HG02798 (cell line): ENCODE results near the gene SRRT.

Source experiments
- ATAC-seq: cut with Tn5 transposase; IDR thresholded peaks from one replicate; pipeline ENCODE4 v1.9.1; 2021; ENCODE audit warnings: mild to moderate bottlenecking; ENCODE audit not compliant: unreplicated experiment, poor library complexity

SRRT gene, protein sequence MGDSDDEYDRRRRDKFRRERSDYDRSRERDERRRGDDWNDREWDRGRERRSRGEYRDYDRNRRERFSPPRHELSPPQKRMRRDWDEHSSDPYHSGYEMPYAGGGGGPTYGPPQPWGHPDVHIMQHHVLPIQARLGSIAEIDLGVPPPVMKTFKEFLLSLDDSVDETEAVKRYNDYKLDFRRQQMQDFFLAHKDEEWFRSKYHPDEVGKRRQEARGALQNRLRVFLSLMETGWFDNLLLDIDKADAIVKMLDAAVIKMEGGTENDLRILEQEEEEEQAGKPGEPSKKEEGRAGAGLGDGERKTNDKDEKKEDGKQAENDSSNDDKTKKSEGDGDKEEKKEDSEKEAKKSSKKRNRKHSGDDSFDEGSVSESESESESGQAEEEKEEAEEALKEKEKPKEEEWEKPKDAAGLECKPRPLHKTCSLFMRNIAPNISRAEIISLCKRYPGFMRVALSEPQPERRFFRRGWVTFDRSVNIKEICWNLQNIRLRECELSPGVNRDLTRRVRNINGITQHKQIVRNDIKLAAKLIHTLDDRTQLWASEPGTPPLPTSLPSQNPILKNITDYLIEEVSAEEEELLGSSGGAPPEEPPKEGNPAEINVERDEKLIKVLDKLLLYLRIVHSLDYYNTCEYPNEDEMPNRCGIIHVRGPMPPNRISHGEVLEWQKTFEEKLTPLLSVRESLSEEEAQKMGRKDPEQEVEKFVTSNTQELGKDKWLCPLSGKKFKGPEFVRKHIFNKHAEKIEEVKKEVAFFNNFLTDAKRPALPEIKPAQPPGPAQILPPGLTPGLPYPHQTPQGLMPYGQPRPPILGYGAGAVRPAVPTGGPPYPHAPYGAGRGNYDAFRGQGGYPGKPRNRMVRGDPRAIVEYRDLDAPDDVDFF

GRCh38 chr7:100874577-100875355, at the start of gene SRRT:
Gene SRRT, plus strand, starts transcription at chr7:100875103. Its CDS starts 488 bp downstream, at chr7:100875591.
- peak; percentile 96 for ATAC-seq

- ATAC-seq = no peak
These were observed 49.7 kb upstream of the SRRT start for GRCh38 chr7:100825215-100825671.

GRCh38 chr7:100825751-100826513, 49.0 kb upstream of the SRRT start:
- ATAC-seq = no peak

DNA sequence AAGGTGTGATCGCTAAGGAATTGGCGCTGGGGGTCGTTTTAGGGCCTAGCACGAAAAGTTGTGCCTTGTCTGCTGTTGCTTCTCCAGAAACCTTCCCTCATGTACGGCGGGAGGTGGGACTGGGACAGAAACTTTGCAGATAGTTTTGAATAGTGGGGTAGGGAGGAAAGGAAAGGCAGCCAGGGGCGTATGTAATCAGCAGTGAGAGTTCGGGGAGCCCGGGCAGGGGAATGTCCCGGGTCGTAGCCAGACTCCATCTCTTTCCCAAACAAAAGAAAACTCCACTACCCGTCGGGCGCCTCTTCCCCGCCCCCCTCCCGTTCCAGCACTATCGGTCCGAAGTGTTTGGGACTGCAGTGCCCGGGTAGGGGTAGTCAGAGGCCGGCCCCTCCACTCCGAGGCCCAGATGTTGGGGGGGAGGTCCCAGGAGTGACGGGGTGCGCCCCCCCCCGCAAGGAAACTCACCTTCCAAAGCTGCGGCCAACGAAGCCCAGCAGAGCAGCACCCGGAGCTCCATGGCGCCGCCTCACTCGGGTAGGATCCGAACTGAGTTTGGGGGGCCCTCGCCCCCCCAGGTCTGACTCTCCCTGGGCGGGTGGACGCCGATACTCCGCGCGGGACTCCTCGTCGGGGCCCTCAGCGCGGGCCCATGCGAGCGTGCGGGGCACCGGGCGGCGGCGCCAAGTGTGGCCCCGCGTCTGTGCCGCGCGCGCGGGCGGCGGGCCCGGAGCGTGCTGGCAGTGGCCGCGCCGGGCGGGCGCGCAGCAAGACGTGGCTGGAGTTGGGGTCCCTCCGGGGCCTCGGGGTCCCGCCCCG, 48.2 kb upstream of the SRRT start:
- no peak for ATAC-seq

DNA sequence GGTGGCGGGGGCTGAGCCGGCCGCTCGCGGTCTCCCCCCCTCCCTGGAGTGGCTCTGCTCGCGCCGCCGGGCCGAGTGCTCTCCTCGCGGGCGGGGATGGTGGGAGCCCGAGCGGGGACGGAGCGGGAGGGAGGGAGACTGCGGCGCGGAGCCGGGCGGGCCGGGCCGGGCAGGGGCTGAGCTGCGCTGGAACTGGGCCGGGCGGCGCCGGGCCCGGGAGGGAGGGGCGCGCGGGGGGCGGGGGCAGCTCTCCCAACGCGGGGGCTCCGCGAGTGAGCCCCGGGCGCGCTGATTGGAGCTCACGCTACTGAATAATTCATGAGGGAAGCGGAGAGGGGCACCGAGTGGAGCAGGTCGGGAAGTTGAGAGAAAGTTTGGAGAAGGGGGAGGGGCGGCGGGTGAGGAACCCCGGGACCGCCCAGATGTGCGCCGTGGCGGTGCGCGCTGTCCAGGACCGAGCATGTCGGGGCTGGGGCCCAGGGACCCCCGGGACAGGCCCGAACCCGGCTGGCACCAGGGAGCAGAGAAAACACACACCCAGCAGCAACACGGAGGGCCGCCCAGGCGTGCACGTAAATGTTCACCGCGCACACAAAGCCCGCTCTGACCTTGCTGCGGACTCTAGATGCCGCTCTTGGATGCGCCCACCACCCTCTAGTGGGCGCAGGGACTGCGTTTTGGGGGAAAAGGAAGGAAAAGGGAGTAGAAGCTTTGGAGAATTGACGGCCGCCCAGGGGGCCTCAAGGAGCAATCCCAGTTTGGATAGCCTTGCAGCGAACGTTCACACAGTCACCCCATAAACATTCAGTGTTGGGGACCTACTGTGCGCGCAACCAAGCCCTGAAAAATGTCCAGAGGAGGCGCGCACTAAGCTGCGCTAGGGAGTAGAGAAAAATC, 47.3 kb upstream of the SRRT start, which contains the start of gene EPHB4:
Gene EPHB4, minus strand, starts transcription at position 194 of the 897 bp plus-strand sequence. CDS start 493 bp downstream, outside the sequence.
- ATAC-seq = no peak

DNA sequence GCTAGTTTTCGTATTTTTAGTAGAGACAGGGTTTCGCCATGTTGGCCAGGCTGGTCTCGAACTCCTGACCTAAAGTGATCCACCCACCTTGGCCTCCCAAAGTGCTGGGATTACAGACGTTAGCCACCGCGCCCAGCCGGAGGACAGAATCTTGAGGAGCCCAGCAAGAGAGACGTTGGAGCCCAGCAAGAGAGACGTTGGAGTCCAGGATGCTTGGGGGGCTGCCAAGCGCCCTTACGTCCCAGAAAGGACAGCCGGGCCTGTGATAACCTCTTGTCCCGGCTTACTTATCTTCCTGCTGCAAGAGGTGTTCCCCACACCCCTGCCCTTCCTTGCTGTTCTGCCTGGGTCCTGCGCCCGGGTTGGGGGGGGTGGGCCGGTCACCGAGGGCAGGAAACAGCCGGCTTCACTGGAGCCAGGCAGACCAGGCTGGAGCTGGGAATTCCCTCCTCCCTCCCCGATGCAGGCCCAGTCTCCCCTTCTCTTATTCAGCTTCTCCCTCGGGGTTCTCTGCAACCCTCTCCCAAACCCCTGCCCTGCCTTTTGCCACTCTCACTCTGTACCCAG, 45.7 kb upstream of the SRRT start:
- ATAC-seq = no peak

DNA sequence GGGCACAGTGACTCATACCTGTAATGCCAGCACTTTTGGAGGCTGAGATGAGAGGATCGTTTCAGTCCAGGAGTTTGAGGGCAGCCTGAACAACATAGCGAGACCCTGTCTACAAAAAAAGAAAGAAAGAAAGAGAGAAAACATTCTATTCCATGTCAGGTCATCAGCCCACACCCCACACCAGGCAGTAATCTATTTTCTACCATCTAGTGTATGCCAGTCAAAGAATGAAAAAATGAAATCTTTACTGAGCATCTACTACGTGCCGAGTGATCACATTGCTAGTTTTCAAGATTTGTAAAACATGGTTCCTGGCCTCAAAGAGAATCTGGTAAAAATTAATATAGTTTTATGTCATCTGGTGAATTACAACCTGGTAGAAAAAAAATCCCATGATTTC, 44.5 kb upstream of the SRRT start:
- ATAC-seq = no peak

- no peak for ATAC-seq
These were observed 42.6 kb upstream of the SRRT start for GRCh38 chr7:100832281-100832633.

DNA sequence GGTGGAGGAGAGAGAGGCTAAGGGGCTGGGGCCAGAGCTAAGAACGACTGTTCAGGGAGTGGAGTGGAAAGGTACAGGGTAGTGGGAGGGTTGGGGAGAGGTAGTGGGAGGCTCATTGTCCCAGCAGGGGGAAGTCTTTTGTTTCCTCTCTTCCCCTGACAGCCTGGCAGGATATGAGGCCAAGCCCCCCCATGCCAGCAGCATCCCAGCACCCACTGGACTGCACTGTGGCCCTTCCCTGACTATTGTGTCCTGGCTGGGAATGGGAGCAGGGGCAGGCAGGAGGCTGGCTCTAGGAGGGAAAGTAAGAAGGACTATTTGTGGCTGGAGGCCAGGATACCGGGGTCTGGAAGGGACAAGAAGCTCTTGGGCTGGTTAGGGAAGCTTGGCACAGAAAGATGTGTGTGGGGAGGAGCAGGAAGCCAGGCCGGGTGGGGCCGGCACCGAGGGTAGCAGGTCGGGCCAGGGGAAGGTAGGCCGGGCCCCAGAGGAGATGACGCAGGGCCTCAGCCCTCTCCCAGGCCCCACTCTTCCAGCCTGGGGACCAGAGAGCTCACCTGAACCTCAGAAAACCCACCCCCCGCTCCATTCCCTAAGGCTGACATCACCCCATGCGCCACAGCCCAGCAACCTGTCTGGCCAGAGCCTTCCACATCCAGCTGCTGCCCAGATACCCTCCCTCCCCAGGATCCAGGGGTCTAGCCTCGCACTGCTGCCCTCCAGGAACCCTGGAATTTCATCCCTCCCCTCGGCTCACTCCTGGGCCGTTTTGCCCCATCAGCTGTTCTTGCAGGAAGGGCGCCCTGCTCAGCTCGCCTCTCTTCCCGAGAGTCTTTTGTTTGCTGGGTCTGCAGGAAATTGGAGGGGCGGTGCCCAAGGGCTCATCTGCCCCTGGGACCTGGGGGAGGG, 38.7 kb upstream of the SRRT start:
- ATAC-seq = no peak

GRCh38 chr7:100836812-100837098, 38.1 kb upstream of the SRRT start:
- no peak for ATAC-seq

DNA sequence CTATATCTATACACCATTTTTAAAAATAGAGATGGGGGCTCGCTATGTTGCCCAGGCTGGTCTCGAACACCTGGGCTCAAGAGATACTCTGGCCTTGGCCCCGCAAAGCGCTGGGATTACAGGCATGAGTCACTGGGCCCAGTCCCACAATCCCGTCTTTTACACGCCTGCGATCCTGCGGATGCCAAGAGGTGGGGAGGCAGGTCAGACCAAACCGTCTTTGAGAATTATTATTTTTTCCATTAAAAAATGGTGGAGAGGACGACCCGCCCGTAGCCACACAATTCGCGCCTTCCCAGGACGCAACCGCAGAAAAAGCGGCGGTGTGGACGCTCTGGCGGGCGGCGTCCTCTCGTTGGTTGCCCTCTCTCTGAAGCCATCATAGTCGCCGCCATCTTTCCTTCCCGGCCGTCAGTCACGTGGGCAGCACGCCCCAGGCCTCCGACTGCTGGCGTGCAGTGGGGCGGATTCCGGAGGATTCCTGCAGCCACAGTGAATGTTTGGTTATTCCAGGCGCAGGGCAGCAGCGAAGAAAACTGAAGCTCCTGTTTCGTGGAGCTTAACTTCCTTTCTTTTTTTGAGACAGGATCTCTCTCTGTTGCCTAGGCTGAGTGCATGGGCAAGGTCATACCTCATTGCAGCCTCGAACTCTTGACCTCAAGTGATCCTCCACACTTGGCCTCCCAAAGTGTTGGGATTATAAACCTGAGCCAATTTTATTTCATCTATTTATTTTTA, 37.6 kb upstream of the SRRT start:
- peak; percentile 83 for ATAC-seq

DNA sequence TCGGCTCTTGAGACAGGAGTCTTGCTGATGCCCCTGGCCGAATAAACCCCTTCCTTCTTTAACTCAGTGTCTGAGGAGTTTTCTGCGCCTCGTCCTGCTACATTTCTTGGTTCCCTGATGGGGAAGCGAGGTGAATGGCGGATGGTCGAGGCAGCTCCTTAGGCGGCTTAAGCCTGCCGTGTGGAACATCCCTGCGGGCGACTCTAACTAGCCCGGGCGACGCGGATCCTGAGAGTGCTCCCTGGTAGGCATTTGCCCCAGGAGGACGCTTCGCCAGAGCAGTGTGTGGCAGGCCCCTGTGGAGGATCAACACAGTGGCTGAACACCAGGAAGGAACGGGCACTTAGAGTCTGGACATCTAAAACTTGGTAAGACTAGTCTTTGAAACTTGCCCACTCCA, 35.5 kb upstream of the SRRT start:
- ATAC-seq = no peak

- ATAC-seq = no peak
These were observed 34.3 kb upstream of the SRRT start for GRCh38 chr7:100840470-100841100.

DNA sequence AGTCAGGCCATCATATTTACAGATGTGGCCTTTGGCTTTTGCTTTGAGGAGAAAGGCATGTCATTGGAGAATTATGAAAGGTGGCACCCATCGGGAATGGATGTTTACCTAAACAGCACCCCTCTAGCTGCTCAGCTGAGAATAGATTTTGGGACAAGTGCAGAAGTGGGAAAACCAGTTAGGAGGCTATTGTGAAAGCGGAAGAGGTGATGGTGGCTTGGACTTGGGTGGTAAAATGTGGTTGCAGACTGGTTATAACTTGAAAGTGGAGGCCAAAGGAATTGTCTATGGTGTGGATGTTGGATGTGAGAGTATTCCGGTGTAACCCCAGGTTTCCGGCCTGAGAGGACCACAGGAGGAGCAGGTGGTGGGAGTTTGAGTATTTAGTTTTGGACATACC, 27.5 kb upstream of the SRRT start:
- ATAC-seq = no peak

DNA sequence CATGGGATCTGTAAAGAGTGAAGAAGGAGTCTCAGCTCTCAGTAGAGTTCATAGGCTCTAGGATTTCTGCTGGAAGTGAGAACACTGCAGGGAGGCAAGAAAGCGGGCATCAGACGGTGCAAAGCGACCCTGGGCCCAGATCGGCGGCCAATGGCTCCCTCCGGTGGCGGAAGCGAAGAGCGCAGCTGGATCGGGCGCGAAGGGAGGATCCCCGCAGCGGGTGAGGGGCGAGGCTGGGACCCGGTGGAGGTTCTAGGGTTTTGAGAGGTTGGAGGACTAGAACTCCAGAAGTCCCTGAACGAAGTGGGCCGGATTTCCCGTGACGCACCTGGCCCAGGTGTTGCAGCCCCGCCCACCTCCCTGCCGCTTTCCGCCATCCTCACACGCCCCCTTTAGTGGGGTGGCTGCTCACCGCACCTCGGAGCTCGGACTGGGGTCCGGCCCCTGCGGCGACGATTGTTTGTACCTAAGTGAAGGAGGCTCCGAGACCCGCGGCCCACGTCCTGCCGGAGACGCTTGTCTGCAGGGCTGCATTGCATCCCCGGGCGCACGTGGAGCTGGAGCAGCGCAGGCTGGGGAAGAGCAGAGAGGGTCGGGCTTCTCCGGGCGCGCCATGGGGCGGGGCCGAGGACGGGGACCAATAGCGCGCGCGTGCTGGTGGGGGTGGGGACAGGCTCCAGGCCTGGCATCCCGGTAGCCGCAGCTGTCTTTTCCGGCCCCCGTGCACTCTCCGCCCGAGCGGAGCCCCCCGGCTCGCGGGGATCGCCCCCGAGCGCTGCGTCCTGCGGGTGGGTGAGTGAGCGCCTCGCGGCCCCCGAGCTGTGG, 22.6 kb upstream of the SRRT start, which contains the start of gene SLC12A9:
Gene SLC12A9, plus strand, starts transcription at position 666 of the 825 bp plus-strand sequence. CDS start 1,485 bp downstream, outside the sequence.
- peak; percentile 94 for ATAC-seq
